ENCODE measurements around the gene LINC00632. TPM values are rescaled to one million over a fixed set of nuclear protein-coding genes. Genes with fewer than 3 reads are reported as not detected.

The LINC00632 gene
- total RNA-seq, 1 donor from 2014 or later, result 7.2 TPM

DNA sequence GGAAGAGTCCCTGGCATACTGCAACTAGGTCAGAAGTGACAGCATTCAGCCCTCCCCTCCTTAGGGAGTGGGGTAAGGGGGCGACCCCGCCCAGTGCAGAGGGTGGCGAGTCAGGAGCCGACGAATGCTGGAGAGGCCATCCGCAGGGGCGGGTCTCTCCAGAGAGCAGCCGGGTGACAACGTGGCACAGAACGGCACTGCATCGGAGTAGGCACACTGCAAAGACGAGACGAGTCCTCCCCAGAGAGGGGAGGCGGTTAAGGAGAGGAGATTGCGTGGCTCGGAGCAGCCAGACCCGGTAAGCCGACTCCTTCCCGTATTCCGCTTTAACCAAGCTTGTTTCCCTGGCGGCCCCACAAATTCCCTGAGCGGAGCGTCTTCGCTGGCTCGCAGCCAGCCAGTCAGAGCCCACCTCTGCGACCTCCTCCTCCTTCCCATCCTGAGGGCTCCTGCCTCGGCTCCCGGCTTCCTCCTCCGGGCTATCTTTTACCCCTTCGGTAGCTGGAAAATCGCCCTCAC lies 54.9 kb downstream of the LINC00632 start:
- DNase-seq (ENCODE audit: extremely low read depth, low read depth, low spot score), result no peak

DNA sequence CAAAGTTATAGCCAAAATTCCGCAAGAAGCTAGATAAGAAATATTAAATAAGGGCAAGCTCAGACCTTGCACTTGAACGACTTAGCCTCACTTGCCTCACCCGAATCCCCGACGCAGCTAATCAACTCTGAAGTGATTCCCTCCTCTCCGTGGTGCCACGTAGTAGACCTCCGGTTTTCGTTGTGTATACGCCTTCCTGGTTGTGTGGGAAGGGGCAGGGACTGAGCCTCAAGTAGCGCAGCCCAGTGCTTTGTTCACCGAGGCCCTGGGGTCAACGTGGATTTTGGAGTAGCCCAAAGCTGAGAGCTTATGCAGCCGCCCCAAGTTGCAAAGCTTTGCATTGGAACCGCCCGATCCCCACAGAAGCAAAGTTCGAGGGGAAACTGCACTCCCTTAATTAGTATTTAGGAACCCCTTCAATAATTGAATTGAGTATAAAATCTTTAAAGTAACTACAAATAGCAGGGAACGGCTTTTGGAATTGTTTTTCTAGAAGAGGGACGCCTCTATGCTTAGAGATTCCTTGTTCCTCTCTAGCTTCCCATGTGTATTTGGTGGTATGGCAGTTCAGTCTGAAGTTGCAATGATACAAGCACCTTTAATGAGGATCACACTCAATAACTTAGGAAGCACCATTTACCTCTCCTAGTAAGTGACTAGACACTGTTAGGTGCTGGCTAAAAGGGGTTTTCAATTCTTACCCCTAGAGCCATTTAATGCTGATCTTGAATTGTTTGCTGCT lies 55.7 kb downstream of the LINC00632 start:
- no peak for DNase-seq (ENCODE audit: extremely low read depth, low read depth, low spot score)

DNA sequence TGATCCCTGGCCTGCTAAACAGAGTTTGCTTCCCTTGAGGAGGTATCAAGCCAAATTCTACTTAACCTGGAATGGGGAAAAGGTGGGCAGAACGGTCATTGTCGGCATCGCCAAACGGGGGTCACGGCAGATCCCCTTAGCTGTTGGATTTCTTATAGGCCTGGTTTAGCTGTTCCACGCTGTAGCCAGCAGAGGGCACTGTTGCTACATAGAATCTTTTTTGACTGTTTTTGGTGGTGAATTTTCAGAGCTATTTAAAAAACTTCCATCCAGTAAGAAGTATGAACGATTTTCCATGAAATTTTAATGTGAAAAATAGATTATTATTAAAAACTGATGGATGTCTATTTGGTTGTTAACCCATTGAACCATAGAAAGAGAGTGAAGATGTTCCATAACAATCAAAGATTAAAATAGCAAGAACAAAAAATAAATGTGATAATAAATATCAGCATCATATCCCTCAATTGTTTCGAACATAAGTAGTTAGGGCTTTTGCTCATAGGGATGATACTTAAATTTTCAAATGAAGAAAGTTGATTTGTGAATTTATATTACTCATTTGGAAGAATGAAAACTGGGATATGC lies 56.6 kb downstream of the LINC00632 start:
- peak; percentile 64 for DNase-seq (ENCODE audit: extremely low read depth, low read depth, low spot score)

DNA sequence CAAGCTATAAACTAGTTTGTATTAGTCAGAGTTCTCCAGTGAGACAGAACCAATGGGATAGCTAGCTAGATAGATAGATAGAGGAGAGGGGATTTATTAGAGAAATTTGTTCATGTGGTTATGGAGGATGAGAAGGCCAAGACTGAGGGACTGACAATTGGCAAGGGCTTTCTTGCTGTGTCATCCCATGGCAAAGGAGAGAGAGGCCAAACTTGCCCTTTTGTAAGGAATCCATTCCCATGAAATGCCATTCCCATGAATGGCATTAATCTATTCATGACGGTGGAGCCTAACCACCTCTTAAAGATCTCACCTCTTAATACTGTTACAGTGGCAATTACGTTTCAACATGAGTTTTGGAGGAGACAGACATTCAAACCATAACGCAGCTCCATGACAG lies 58.1 kb downstream of the LINC00632 start:
- no peak for DNase-seq (ENCODE audit: extremely low read depth, low read depth, low spot score)

DNA sequence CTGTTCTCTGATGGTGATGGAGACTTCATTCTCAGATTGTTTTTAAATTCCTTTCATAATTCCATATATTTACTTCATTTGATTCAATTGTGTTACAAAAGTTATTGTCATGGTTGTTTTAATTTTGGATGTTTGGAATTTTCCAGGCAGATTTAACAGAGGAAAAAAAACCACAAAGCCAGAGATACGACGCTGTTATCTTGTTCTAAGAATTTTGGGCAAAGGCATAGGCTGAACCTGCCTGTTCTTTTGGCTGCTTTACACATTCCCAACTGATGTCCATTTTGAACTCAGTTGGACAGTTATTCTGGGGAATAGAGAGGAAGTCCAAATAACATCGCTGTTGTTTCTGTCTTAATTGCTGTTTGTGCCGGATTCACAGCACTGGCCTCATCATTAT lies 65.7 kb downstream of the LINC00632 start:
- DNase-seq (ENCODE audit: extremely low read depth, low read depth, low spot score), result no peak

DNA sequence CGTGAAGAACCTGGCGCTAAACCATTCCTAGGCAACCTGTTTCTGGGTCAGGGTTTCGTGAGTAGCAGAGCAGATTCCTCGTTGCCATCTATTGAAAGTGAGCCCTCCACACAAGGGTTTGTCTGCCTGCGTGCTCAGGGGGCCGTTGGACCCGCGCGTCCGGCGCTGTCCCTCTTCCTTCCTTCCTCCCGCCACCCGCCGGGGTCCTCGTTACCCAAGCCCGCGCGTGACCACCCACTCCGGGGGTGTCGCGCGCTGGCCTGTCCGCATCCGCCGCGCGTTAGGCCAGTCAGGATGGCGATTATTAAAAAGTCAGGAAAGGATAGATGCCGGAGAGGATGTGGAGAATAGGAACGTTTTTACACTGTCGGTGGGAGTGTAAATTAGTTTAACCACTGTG lies 66.8 kb downstream of the LINC00632 start:
- no peak for DNase-seq (ENCODE audit: extremely low read depth, low read depth, low spot score)

DNA sequence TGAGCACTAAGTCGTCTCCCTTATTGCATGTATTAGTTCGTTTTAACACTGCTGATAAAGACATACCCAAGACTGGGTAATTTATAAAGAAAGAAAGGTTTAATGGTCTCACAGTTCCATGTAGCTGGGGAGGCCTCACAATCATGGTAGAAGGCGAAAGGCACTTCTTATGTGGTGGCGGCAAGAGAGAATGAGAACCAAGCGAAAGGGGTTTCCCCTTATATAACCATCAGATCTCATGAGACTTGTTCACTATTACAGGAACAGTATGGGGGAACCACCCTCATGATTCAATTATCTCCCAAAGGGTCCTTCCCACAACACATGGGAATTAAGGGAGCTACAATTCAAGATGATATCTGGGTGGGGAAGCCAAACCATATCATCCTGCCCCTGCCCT lies 85.1 kb downstream of the LINC00632 start:
- DNase-seq (ENCODE audit: extremely low read depth, low read depth, low spot score), result no peak

DNA sequence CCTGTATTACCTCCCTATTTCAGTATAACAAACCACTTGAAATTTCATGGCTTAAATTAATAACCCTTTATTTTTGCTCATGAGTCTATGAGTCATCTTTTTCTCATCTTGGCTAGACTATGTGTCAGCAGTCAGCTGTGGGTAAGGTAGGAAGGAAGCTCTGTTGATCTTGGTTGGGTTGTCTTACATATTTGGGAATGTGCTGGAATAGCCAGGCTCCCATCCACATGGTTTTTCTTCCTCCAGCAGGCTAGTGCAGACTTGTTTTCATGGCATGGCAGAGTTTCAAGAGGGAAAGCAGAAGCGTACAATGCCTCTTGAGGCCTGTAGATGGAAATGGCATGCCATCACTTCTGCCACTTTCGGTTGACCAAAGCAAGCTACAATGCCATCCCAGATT lies 89.7 kb downstream of the LINC00632 start:
- no peak for DNase-seq (ENCODE audit: extremely low read depth, low read depth, low spot score)

DNA sequence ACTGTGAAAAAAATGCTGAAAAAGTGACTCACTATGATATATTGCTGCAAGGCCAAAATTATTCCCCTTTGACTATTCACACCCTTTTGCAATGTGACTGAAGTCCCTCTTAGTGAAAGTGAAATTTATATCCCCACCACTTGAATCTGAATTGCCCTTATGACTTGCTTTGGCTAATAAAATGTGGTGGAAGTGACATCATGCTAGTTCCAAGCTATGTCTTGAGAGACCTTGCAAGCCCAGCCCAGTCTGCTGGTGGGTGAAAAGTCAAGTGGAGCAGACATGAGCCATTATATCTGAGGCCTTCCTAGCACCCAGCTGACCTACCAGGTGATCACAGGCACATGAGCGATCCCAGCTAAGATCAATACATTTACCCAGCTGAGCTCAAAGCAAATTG lies 94.7 kb downstream of the LINC00632 start:
- no peak for DNase-seq (ENCODE audit: extremely low read depth, low read depth, low spot score)

DNA sequence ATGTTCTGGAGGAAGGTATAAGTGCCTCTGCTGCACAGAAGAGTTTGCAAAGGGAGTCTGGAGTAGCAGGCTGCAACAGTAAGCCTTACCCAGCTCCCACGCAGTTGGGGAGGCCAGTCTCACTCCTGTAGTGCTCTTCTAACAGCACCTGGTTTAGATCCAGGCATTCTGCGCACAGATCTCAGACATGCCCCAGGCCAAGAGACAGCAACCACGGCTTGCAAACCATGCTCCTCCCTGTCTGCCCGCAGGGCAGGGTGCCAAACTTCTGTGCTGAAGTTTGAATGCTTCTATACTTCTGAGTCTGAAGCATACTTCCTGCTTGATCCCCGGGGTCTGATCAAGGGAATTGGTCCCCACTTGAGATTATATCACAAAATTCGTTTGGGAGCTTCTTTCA lies 106.3 kb downstream of the LINC00632 start:
- DNase-seq (ENCODE audit: extremely low read depth, low read depth, low spot score), result no peak

DNA sequence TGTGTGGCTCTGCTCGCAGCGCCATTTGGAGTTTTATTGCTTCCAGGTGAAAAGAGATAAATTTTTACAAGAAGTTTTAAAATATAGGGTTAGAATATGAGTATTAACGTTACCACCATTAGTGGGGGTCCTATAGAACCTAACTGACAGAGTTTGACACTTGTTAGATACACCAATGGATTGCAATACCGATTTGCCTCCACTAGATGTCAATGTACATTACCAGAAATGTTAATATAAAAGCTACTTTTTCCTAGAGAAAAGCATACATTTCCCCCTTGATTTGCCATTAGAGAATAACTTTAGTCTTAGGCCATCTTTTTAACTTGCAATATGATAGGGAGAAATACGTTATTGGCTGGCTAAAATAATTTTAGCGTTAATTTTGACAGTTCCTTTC lies 108.4 kb downstream of the LINC00632 start:
- DNase-seq (ENCODE audit: extremely low read depth, low read depth, low spot score), result no peak

DNA sequence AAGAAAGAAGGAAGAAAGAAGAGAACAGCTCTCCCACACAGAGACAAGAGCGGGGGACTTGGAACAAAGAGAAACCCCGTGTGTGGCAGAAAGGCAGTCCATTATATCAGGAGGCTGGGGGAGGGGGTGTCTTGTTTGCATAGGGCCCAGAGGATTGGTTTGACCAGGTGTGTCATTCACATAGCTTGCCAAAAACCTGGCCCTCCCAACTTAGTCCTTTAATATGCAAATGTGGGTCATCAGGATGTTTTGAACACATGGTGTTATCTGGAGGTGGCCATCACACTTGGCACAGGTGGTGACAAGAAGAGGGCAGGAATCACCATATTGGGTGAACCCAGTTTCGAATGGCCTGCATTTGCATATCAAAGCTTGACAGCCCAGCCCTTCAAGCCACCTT lies 111.7 kb downstream of the LINC00632 start:
- DNase-seq (ENCODE audit: extremely low read depth, low read depth, low spot score), result no peak

DNA sequence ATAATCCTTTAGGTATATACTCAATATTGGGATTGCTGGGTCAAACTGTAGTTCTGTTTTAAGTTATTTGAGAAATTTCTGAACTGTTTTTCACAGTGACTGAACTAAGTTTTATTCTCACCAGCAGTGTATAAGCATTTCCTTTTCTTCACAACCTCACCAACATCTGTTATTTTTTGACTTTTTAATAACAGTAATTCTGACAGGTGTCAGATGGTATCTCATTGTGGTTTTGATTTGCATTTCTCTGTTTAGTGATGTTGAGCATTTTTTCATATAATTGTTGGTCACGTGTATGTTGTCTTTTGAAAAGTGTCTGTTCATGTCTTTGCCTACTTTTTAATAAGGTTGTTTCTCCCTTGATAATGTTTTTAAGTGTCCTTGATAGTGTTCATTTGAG lies 112.6 kb downstream of the LINC00632 start:
- no peak for DNase-seq (ENCODE audit: extremely low read depth, low read depth, low spot score)

DNA sequence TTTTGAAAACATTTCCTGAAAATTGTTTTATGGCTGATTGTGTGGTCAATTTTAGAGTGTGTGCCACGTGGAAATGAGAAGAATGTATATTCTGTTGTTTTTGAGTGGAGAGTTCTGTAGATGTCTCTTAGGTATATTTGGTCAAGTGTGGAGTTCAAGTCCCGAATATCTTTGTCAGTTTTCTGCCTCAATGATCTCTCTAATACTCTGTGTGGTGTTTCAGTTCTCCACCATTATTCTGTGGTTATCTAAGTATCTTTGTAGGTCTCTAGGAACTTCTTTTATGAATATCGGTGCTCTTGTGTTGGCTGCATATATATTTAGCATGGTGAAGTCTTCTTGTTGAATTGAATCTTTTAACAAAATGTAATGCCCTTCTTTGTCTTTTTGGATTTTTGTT lies 113.3 kb downstream of the LINC00632 start:
- no peak for DNase-seq (ENCODE audit: extremely low read depth, low read depth, low spot score)

DNA sequence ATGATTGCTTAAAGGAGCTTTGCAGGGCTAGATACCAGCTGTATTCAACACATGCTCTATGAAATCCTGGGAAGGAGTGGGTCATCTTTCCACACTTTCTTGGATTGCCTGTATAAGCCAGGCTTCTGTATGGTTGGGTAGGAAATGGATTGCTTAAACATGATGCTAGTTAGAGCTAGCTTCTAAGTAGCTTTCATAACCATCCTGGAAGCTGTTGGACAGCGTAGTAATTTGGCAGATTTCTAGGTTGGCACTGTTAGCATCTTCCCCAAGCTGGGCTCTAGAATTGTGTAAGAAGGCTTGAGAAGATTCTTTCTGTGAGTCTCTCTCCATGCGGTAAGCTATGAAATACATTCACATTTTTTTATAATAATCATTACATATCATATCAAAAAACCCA lies 127.3 kb downstream of the LINC00632 start:
- DNase-seq (ENCODE audit: extremely low read depth, low read depth, low spot score), result no peak

Other genes with a start within 250 kb of the LINC00632 start
- gene SOX3, start 204.7 kb upstream of the LINC00632 start, total RNA-seq, result not detected in 2 replicates

Measured in glomerular endothelial cell (primary cell).